HepG2 (cell line): ENCODE measurements around the gene MXRA8. TPM values are rescaled to one million over a fixed set of nuclear protein-coding genes. Genes with fewer than 3 reads are reported as not detected.

Experiments used
- CAMTA2 ChIP-seq: sonication (generic); formaldehyde crosslinking; IDR thresholded peaks from 2 replicates; pipeline ENCODE4 v1.4.0; 2020; ENCODE audit warnings: mild to moderate bottlenecking, missing genetic modification reagents, borderline replicate concordance
- CSRNP2 ChIP-seq: sonication (generic); formaldehyde crosslinking; conservative IDR thresholded peaks from 2 replicates; pipeline ENCODE4 v1.8.0; 2022; ENCODE audit warnings: low read depth, missing genetic modification reagents
- ETS1 ChIP-seq: sonication (generic); formaldehyde crosslinking; IDR thresholded peaks from 2 replicates; pipeline ENCODE4 v1.4.0; 2020; ENCODE audit warnings: missing genetic modification reagents
- HOXA3 ChIP-seq: sonication (generic); formaldehyde crosslinking; IDR thresholded peaks from 2 replicates; pipeline ENCODE4 v1.5.0; 2020; ENCODE audit warnings: missing genetic modification reagents
- KDM6A ChIP-seq: IDR thresholded peaks from 2 replicates; pipeline ENCODE4 v1.6.1; 2016; ENCODE audit warnings: low read depth
- MED8 ChIP-seq: sonication (generic); formaldehyde crosslinking; IDR thresholded peaks from 2 replicates; pipeline ENCODE4 v1.8.1; 2023; ENCODE audit warnings: mild to moderate bottlenecking, missing genetic modification reagents; ENCODE audit not compliant: insufficient replicate concordance
- NFYB ChIP-seq: sonication (generic); formaldehyde crosslinking; IDR thresholded peaks from 2 replicates; pipeline ENCODE4 v1.4.0; 2020; ENCODE audit warnings: missing genetic modification reagents
- RFX5 ChIP-seq: IDR thresholded peaks from 2 replicates; pipeline ENCODE4 v1.6.1; 2011; ENCODE audit warnings: low read depth, low read length, improper control_type of control experiment
- ZC3H4 ChIP-seq: sonication (generic); formaldehyde crosslinking; IDR thresholded peaks from 2 replicates; pipeline ENCODE4 v1.4.0; 2020; ENCODE audit warnings: missing genetic modification reagents, borderline replicate concordance
- ZNF446 ChIP-seq: sonication (generic); formaldehyde crosslinking; IDR thresholded peaks from 2 replicates; pipeline ENCODE4 v1.5.0; 2020; ENCODE audit warnings: mild to moderate bottlenecking, missing genetic modification reagents
- ZNF572 ChIP-seq: sonication (generic); formaldehyde crosslinking; IDR thresholded peaks from 2 replicates; pipeline ENCODE4 v1.5.1; 2020; ENCODE audit warnings: mild to moderate bottlenecking, missing genetic modification reagents
- ZNF674 ChIP-seq: sonication (generic); formaldehyde crosslinking; IDR thresholded peaks from 2 replicates; pipeline ENCODE4 v1.5.0; 2020; ENCODE audit warnings: low read depth, mild to moderate bottlenecking, missing genetic modification reagents
- ZNF790 ChIP-seq: sonication (generic); formaldehyde crosslinking; IDR thresholded peaks from 2 replicates; pipeline ENCODE4 v1.8.0; 2022; ENCODE audit warnings: missing genetic modification reagents, mild to moderate bottlenecking, borderline replicate concordance
- polyA plus RNA-seq, 8 experiments: library from polyadenylated mRNA; depleted of rRNA in 3 of 8; stranded (reverse) in 7 of 8; unstranded in 1 of 8; fragments of >200 nt; fragmentation: Illumina TruSeq in 4 of 8; extraction: Trizol in 4 of 8; gene quantifications; 2 replicates each; pipeline versions ENCODE4 v1.2.1 to v1.2.3, GENCODE V29; 2011 to 2016; ENCODE audit warnings: low read depth in 4 of 8, missing spikeins in 1 of 8, mixed read lengths in 1 of 8; ENCODE audit not compliant: insufficient read depth in 1 of 8
- total RNA-seq, 5 experiments: library from RNA; depleted of rRNA; stranded (reverse); fragments of >200 nt; fragmentation: Illumina TruSeq; extraction: Trizol; gene quantifications; 2 replicates each; pipeline ENCODE4 v1.2.3, GENCODE V29; 2016; ENCODE audit warnings: low read depth in 1 of 5
- TF ChIP-seq, protein P1 (sequence below): sonication (generic); formaldehyde crosslinking; IDR thresholded peaks from 2 replicates; pipeline ENCODE4 v1.5.0; 2020; ENCODE audit warnings: missing genetic modification reagents
- TF ChIP-seq, protein P2 (sequence below): sonication (generic); formaldehyde crosslinking; IDR thresholded peaks from 2 replicates; pipeline ENCODE4 v1.4.0; 2020; ENCODE audit warnings: missing genetic modification reagents, mild to moderate bottlenecking, borderline replicate concordance
- TF ChIP-seq, protein P3 (sequence below): sonication (generic); formaldehyde crosslinking; IDR thresholded peaks from 2 replicates; pipeline ENCODE4 v1.8.0; 2022; ENCODE audit warnings: mild to moderate bottlenecking, missing genetic modification reagents; ENCODE audit not compliant: insufficient replicate concordance
- TF ChIP-seq, protein P4 (sequence below), 2 experiments: sonication (generic) in 1 of 2; formaldehyde crosslinking in 1 of 2; IDR thresholded peaks; 2 replicates each; pipeline versions ENCODE4 v1.4.0 to v1.6.1; 2018 to 2020; ENCODE audit warnings: missing genetic modification reagents in 2 of 2, borderline replicate concordance in 1 of 2, low read depth in 1 of 2, mild to moderate bottlenecking in 1 of 2, missing biosample characterization in 1 of 2

MXRA8 gene
- total and polyA plus RNA-seq, 2 of the 13 experiments (the other 11 are each of a cell fraction or from before 2014, with no cell fraction given), result 19.8 to 44.8 TPM

- TF ChIP-seq, protein P1, sequence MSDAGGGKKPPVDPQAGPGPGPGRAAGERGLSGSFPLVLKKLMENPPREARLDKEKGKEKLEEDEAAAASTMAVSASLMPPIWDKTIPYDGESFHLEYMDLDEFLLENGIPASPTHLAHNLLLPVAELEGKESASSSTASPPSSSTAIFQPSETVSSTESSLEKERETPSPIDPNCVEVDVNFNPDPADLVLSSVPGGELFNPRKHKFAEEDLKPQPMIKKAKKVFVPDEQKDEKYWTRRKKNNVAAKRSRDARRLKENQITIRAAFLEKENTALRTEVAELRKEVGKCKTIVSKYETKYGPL (CRISPR knock-in tag), result 0 out of 2 replicates have a peak, but pooled peaks have one; percentile 27
- TF ChIP-seq ZNF674 (CRISPR knock-in tag), result no peak
- no peak for TF ChIP-seq KDM6A (CRISPR knock-in tag)
- TF ChIP-seq CSRNP2 (CRISPR knock-in tag), result no peak
- TF ChIP-seq, protein P2, sequence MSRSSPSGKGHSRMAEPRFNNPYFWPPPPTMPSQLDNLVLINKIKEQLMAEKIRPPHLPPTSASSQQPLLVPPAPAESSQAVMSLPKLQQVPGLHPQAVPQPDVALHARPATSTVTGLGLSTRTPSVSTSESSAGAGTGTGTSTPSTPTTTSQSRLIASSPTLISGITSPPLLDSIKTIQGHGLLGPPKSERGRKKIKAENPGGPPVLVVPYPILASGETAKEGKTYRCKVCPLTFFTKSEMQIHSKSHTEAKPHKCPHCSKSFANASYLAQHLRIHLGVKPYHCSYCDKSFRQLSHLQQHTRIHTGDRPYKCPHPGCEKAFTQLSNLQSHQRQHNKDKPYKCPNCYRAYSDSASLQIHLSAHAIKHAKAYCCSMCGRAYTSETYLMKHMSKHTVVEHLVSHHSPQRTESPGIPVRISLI (CRISPR knock-in tag), result no peak
- 0 out of 2 replicates have a peak, but pooled peaks have one; percentile 76 for TF ChIP-seq ZNF790
- peak; percentile 55 for TF ChIP-seq MED8 (CRISPR knock-in tag)
- peak; percentile 45; the same call in 1 of the 2 replicates for TF ChIP-seq HOXA3 (CRISPR knock-in tag)
- no peak for TF ChIP-seq CAMTA2 (CRISPR knock-in tag)
- peak; percentile 84 for TF ChIP-seq ZNF446 (CRISPR knock-in tag)
- TF ChIP-seq, protein P3, sequence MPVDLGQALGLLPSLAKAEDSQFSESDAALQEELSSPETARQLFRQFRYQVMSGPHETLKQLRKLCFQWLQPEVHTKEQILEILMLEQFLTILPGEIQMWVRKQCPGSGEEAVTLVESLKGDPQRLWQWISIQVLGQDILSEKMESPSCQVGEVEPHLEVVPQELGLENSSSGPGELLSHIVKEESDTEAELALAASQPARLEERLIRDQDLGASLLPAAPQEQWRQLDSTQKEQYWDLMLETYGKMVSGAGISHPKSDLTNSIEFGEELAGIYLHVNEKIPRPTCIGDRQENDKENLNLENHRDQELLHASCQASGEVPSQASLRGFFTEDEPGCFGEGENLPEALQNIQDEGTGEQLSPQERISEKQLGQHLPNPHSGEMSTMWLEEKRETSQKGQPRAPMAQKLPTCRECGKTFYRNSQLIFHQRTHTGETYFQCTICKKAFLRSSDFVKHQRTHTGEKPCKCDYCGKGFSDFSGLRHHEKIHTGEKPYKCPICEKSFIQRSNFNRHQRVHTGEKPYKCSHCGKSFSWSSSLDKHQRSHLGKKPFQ (CRISPR knock-in tag), result peak; percentile 50
- TF ChIP-seq ETS1, result no peak; the same call in 1 of the 2 replicates
- no peak for TF ChIP-seq RFX5
- peak; percentile 83 for TF ChIP-seq NFYB (CRISPR knock-in tag)
- TF ChIP-seq ZC3H4 (CRISPR knock-in tag), result no peak
- TF ChIP-seq, protein P4, sequence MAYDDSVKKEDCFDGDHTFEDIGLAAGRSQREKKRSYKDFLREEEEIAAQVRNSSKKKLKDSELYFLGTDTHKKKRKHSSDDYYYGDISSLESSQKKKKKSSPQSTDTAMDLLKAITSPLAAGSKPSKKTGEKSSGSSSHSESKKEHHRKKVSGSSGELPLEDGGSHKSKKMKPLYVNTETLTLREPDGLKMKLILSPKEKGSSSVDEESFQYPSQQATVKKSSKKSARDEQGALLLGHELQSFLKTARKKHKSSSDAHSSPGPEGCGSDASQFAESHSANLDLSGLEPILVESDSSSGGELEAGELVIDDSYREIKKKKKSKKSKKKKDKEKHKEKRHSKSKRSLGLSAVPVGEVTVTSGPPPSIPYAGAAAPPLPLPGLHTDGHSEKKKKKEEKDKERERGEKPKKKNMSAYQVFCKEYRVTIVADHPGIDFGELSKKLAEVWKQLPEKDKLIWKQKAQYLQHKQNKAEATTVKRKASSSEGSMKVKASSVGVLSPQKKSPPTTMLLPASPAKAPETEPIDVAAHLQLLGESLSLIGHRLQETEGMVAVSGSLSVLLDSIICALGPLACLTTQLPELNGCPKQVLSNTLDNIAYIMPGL (CRISPR knock-in tag; IDR thresholded peaks at IDR 0.05; ENCODE audit: borderline replicate concordance in 1 of 2, low read depth in 1 of 2), result peak; percentile 27 to 64; a peak in 1 of 4 replicates
- TF ChIP-seq ZNF572 (CRISPR knock-in tag), result no peak
Observed at GRCh38 chr1:1324524-1325287, 33.6 kb downstream of the MXRA8 start, which contains the start of the genes CPTP and INTS11 (continued).
